ES-I3 (cell line): ENCODE data around the gene NAXD.

ENCODE experiments used
- H3K36me3 ChIP-seq: 2 replicates; pipeline ENCODE4 v1.6.1; 2013; ENCODE audit warnings: mild to moderate bottlenecking, low read length, control low read depth, moderate library complexity; ENCODE audit not compliant: insufficient read depth
- H3K4me1 ChIP-seq: 2 replicates; pipeline ENCODE4 v1.6.1; 2013; ENCODE audit warnings: mild to moderate bottlenecking, control low read depth, low read length; ENCODE audit not compliant: insufficient read depth
- H3K9ac ChIP-seq: 2 replicates; pipeline ENCODE4 v1.6.1; 2013; ENCODE audit warnings: low read depth, mild to moderate bottlenecking, low read length, moderate library complexity
- H3K9me3 ChIP-seq: 2 replicates; pipeline ENCODE4 v1.6.1; 2013; ENCODE audit warnings: mild to moderate bottlenecking, low read length, moderate library complexity; ENCODE audit not compliant: control insufficient read depth, insufficient read depth

NAXD gene

DNA sequence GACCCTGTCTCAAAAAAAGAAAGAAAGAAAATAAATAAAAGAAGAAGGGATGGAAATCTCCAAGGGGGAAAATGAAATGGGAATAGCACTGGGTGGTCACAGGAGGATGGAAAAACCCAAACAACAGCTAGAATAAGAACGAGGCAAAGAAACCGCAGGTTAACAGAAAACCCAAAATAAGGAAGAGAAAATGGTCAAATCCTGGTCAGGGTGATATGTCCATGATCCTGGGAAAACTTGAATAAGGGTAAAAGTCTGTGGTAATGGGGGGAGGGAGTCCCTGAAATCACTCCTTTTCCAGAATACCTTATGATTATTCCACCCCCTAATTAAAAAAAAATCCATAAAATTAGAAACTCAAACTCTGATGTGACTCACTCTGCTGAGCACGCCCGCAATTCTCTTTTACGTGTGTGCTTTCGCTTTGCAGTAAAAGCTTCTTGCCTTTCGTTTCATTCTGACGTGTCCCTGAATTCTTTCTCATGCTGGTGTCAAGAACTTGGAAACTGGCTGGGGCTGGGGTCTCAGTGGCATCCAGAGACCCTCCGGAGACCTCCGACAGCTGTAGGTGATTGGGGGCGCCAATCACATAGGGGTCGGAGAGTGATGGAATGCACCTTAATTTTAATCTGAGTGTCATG, 4.3 kb upstream of the NAXD start:
- H3K9ac ChIP-seq, result no peak overlapping the region
- no peaks in the 10 kb centered on the region for H3K9me3 ChIP-seq
- H3K36me3 ChIP-seq, result no peaks in the 10 kb centered on the region
- peaks cover 6% of the 10 kb centered on the region for H3K4me1 ChIP-seq

DNA sequence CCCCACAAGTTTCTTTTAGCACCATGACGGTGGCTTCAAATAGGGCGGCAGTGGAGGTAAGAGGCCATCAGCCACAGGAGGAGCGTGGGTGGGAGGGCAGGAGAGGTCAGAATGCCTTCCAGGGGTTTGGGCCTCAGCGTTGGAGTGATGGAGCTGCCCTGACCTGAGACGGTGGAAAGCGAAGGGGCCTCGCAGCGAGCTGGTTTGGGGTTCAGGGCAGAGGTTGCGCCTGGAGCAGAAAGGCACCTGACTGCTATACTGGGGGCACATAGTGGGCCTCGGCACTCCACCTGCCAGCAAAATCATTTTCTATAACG, 382 bp upstream of the NAXD start:
- H3K4me1 ChIP-seq, result peaks cover 20% of the 10 kb centered on the region
- no peaks in the 10 kb centered on the region for H3K9me3 ChIP-seq
- H3K9ac ChIP-seq, result peak overlapping the region; percentile 73; the same call in 1 of the 2 replicates
- H3K36me3 ChIP-seq, result no peaks in the 10 kb centered on the region

DNA sequence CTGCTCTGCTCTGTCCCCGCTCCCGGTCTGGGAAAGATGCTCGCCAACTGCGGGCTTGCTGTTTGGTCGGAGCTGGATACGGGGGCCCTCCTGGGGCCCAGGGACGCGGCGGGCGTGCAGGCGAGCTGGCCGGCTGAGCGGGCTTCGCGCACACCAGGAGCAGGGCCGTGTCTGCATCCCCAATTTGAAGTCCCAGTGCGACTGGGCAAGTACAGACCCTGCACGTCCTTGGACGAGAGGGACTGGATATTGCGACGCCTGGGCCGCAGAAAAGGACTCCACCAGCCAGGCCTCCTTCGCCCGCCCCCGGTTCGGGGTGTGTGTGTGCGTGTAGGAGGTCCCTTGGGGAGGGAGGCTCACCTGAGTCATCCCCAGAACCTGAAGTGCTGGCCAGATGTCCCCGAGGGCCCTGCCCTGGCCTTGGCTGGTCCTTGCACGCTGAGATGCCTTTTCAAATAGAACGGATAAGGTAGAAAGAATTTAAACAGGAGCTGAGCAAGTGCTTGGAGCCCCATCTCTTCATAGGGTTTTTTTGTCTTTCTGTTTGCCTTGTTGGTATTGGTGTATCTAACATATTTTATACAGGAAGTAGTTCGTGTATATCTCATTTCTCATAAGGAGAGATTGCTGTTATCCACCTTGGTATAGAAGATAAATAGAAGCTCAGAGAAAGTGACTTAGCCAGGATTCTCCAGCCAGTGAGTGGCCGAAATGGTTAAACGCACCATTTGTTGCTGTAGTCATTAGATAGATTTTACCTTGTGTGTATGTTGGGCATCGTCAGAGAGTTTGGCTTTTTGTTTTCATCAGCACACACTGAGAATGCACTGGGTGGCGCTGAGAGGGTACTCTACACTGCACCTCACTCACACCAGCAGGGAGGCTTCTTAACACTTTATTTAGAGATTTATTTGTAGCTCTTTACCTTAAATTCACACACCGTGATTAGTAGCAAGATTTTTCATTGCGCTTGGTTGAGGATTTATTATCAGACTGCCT, 1.1 kb downstream of the NAXD start:
- H3K9me3 ChIP-seq, result no peaks in the 10 kb centered on the region
- peaks cover 14% of the 10 kb centered on the region for H3K4me1 ChIP-seq
- no peaks in the 10 kb centered on the region for H3K36me3 ChIP-seq
- peak overlapping the region; percentile 73 for H3K9ac ChIP-seq

DNA sequence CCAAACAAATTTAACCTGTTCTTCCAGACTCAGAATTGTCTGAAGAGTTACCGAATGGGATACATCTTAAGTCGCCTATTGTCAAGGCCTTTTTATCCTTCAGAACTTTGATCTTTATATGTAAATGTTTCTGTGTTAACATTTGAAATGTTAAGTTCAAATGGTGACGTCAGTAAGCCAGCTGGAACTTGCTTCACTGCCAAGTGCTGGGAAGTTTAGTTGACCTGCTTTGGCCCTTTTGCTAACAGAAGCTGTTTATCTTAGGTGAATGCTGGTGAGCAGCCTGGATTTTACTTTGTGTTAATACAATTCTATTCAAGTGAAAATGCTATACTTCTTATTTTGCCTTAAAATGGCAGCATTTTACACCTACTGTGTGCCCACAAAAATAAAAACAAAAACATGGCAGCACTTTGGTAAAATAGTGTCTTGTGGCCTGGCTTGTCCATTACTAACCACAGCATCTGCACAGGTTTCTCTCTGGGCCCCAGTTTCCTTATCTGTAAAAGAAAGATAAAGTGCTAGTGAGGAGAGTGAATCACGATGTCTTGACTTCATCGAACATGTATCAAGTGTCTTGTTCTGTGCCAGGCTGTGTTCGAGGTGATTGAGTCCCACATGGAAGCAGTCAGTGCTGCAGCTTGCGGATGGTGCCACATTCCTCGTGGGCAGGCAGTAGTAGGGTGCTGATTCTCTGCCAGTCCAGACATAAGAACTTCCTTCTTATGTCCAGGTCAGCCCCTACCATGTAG, 2.2 kb downstream of the NAXD start:
- H3K4me1 ChIP-seq, result peaks cover 14% of the 10 kb centered on the region
- no peaks in the 10 kb centered on the region; the same call in 1 of the 2 replicates for H3K36me3 ChIP-seq
- H3K9me3 ChIP-seq, result no peaks in the 10 kb centered on the region
- peak overlapping the region; percentile 9; the same call in 1 of the 2 replicates for H3K9ac ChIP-seq

DNA sequence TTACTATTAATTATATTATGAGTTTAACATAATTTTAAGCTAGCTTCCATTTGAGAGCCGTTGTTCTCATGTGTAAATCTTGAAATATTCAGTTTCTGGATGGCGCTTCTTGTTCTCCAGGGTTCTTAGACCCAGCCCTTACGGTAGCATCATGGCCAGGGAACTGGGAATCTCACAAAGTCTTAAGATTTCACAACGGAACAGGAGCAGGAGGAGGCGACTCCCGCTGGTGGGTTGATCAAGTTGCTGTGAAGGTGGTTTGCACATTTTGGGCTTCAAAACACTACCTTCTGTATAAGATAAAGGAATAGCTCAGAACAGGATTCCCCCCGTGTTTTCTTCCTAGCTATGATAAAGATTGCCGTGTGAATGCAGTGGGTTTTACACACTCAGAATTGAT, 2.8 kb downstream of the NAXD start:
- Histone ChIP-seq H3K9me3 (no peaks in the 10 kb centered on the region), H3K9ac (no peak overlapping the region), H3K36me3 (peaks cover 1% of the 10 kb centered on the region; the same call in 1 of the 2 replicates), H3K4me1 (peaks cover 14% of the 10 kb centered on the region)

DNA sequence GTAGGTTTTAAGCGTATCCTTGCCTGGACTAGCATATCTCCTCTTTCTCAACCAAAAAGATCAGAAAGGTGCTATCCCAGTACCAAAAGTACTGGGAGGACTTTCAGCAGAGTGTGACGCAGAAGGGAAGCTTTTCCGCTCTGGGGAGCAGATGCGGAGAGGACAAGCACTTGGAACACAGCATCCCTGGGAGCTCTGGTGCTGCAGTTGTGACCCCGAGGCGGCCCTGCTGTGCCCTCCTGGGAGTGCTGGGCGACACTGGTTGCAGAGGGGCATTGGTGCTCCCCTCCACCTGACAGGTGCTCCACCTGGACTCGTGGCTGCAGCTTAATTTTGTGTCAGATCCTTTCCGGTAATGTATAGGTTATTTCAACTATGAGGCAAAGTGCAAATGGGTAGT, 3.4 kb downstream of the NAXD start:
- Histone ChIP-seq H3K36me3 (peaks cover 3% of the 10 kb centered on the region; the same call in 1 of the 2 replicates), H3K4me1 (peaks cover 14% of the 10 kb centered on the region), H3K9me3 (no peaks in the 10 kb centered on the region), H3K9ac (no peak overlapping the region)

DNA sequence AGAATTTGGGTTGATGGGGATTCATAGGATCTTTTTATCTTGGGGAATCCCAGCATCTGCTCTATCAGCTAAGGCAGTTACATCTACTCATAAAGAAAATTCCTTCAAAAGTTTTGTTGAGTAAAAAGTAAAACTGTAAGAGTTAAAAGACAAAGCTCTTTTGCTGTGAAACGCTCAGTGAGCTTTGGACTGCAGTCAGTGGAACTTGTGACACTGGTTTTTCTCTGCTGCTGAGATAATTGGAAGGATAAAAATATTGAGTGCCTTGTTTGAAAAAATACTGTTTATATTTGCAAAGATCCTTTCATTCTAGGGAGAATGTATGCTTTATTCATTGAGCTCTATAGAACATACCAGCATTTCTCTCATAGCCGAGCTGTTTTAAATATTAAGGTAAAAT, 5.3 kb downstream of the NAXD start:
- no peaks in the 10 kb centered on the region for H3K9me3 ChIP-seq
- peaks cover 3% of the 10 kb centered on the region for H3K36me3 ChIP-seq
- H3K4me1 ChIP-seq, result peaks cover 14% of the 10 kb centered on the region
- H3K9ac ChIP-seq, result no peak overlapping the region

DNA sequence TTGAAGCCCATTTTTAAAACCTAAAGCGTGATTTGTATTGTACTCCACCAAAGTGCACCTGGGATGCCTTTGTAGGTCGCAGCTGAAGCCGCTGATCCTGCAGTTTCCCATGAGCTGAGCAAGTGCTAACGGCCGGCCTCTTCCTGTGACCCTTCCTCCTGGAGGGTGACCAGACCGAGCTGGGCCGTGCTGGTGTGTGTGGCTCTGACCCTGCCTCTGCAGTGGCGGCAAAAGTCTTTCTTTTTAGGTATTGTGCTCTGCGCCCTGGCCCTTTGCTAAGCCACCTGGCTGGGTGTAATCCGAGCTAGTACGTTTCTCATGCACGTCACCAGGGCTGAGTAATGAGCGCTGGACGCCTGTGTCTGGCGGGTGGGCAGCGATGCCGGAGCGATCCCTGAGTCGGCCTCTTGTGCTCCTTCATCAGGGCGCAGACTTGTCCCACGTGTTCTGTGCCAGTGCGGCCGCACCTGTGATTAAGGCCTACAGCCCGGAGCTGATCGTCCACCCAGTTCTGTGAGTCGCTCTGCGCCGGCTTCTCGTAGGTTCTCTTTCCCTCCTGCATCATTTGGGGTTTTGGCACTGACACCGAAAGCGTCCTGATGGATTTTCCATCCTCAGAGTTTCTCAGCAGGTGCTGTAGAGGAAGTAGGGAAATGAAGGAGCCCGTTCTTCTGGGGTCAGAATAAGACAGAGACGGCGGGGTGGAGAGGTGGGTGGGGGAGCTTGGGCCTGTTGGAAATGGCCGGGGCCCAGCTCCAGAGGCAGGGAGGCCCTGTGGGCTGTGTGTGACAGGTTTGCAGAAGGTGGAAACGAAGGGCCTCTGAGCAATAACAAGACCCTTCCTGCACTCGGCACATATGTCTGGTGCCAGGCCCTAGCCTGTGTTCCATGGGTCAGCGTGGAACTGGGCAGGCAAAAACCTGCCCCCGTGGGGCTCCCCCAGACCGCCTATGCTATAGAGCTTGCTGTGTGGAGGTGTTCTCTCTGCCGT, 9.7 kb downstream of the NAXD start:
- H3K36me3 ChIP-seq, result peaks cover 3% of the 10 kb centered on the region
- no peaks in the 10 kb centered on the region for H3K9me3 ChIP-seq
- no peak overlapping the region for H3K9ac ChIP-seq
- H3K4me1 ChIP-seq, result no peaks in the 10 kb centered on the region; the same call in 1 of the 2 replicates

DNA sequence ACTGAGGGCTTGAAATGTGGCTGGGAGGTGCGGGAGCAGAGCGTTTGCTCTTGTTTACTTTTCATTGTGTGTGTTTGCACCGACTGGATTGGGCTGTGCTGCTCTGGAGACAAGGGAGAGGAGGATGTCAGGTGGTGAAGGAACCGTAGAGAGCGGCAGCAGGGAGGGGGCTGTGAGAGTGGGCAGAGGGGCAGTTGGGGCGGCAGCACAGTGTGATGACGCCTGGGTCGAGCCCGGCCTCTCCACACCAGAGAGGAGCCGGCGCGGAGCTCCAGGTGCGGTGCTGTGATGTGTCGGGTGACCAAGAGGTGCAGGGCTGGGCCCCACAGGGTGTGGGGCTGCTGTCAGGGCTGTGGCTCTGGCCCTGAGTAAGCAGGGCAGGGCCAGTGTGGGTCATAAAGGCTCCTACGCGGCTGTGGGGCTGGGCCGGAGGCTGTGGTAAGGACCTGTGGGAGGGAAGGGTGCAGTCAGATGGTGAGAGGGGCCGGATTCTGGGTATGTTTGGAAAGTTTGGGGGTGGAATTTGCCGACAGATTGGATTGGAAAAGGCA, 10.5 kb downstream of the NAXD start:
- Histone ChIP-seq H3K9me3 (no peaks in the 10 kb centered on the region), H3K4me1 (no peaks in the 10 kb centered on the region; the same call in 1 of the 2 replicates), H3K36me3 (peaks cover 3% of the 10 kb centered on the region), H3K9ac (no peak overlapping the region)

DNA sequence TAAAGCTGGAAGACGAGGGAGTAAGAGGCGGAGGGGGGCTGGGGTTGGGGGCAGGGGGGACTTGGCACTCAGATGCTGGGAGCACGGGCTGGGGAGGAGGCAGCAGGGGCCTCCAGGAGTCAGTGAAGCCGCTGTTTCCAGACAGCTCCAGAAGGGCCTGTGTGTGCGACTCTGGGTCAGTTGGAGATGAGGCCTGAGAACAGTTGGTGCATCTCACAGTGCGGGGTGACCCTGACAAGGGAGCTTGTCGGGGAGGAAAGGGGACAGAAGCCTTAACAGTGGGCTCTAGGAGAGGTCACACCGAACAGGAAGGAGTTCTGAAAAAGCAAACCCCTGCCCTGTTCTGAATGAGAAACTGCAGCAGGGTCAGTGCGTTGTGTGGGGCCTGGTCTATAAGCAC, 11.2 kb downstream of the NAXD start:
- Histone ChIP-seq H3K9ac (no peak overlapping the region), H3K9me3 (no peaks in the 10 kb centered on the region), H3K36me3 (peaks cover 3% of the 10 kb centered on the region), H3K4me1 (no peaks in the 10 kb centered on the region; the same call in 1 of the 2 replicates)

DNA sequence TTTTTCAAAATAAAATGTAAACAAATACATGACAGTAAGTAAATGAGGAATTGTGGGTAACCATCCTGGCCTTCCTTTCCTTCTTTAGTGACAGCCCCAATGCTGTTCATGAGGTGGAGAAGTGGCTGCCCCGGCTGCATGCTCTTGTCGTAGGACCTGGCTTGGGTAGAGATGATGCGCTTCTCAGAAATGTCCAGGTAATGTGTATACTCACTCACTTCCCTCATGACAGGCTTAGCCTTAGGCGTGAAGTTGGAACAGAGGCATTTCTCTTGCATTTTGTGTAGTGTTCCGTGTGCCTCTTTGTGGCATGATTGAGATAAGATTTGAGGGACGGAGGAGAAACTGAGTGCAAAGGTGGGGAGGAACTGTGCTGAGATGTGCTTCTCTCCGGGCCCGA, 12.0 kb downstream of the NAXD start:
- Histone ChIP-seq H3K9ac (no peak overlapping the region), H3K9me3 (no peaks in the 10 kb centered on the region), H3K4me1 (no peaks in the 10 kb centered on the region; the same call in 1 of the 2 replicates), H3K36me3 (peaks cover 5% of the 10 kb centered on the region)

DNA sequence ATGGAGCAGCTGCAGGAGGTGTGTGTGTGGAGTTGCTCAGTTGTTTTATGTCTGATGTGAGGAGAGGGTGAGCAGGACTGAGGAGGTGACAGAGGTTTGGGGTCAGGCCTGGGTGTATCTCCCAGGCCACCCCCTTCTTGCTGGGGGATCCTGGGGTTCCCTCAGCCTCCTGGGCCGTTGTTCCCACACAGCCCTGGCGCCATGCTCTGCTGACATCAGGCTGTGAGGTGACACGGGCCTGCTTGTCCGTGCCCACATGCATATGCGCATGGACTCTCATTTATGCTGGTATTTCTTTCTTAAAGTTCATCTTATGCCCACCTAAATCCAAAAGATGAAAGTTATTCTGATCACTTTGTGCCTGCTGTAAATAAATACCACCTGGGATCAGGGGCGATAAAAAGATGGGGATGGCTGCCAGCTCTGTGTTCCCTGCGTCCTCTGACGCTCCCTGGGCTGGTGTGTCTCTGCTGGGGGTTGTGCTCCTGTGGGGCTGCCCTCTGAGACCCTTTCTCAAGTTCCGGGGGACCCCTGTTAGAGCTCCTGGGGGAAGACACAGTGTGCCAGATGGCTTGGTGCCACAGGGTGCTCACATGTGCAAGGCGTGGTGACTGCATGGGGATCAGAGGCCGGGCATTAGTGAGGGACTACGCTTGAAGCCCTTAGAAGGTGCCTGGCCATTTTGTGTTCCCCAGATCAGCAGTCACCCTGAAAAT, 12.6 kb downstream of the NAXD start:
- H3K9ac ChIP-seq, result no peak overlapping the region
- peaks cover 5% of the 10 kb centered on the region for H3K36me3 ChIP-seq
- no peaks in the 10 kb centered on the region for H3K9me3 ChIP-seq
- H3K4me1 ChIP-seq, result no peaks in the 10 kb centered on the region; the same call in 1 of the 2 replicates

DNA sequence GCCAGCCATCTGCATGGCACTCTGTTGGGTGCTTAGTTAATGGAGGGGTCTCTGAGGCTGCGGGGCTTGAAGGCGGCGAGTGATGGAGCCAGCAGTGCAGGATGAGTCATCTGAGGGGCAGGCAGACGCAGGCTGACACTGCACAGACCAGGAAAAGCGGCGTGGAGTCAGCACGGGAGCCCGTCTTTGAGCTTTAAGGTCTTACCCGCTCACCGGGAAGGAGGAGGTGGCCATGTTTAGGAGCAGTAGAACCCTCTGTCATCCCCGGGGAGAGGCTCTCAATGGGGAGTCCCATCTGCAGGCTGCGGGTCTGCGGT, 13.1 kb downstream of the NAXD start:
- no peak overlapping the region for H3K9ac ChIP-seq
- no peaks in the 10 kb centered on the region; the same call in 1 of the 2 replicates for H3K4me1 ChIP-seq
- peaks cover 3% of the 10 kb centered on the region for H3K36me3 ChIP-seq
- H3K9me3 ChIP-seq, result no peaks in the 10 kb centered on the region
